ENCODE measurements around the gene RAPGEF2.
"Not testable (repeated sequence)": the region's sequence is repeated elsewhere in the genome, so short reads cannot be mapped to it uniquely, and the experiment has no call there.

The RAPGEF2 gene

DNA sequence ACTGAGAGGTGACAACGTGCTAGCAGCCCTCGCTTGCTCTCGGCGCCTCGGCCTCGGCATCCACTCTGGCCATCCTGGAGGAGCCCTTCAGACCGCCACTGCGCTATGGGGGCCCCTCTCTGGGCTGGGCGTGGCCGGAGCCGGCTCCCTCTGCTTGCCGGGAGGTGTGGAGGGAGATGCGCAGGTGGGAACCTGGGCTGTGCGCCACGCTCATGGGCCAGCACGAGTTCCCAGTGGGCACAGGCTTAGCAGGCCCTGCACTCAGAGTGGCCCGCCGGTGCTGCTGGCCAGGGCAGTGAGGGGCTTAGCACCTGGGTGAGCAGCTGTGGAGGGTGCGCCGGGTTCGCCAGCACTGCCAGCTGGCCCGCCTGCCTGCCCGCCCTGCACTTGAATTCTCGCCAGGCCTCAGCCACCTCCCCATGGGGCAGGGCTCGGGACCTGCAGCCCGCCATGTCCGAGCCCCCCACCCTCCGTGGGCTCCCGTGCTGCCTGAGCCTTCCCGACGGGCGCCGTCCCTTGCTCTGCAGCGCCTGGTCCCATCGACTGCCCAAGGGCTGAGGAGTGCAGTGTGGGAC is 148.0 kb downstream of the RAPGEF2 start:
- no peak for DNase-seq

DNA sequence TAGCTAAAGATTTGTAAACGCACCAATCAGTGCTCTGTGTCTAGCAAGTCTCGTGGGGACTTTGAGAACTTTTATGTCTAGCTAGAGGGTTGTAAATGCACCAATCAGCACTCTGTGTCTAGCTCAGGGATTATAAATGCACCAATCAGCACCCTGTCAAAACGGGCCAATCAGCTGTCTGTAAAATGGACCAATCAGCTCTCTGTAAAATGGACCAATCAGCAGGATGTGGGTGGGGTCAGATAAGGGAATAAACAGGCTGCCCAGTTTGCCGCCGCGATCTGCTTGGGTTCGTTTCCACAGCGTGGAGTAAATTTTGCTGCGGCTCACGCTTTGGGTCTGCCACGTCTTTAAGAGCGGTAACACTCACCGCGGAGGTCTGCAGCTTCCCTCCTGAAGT is 148.7 kb downstream of the RAPGEF2 start:
- not testable (repeated sequence) for DNase-seq

DNA sequence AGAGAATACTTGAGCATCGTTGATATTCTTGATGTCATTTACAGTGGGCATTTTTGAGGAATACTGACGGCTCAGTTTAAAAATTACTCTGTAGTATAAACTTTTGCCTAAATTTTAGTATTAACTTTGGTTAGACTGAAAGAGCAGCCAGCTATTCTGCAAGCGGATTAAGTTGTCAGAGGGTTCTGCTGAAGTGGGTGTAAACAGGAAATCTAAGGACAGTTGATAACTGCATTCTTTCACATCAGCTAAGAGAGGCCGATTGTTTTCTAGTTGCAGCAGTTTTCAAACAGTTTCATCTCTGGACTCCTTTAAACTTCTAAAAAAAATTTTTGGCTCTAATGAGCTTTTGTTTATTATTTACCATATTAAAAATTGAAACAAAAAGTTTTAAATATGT is 149.6 kb downstream of the RAPGEF2 start:
- DNase-seq = no peak

DNA sequence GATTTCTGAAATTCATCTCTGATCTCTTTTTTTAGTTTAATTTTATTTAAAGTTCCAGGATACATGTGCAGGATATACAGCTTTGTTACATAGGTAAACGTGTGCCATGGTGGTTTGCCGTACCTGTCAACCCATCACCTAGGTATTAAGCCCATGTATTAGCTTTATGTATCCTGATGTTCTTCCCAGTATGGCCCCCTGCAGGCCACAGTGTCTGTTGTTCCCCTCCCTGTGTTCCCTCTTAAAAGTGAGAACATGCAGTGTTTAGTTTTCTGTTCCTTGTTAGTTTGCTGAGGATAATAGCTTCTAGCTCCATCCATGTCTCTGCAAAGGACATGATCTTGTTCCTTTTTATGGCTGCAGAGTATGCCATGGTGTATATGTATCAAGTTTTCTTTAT is 153.2 kb downstream of the RAPGEF2 start:
- DNase-seq = no peak

DNA sequence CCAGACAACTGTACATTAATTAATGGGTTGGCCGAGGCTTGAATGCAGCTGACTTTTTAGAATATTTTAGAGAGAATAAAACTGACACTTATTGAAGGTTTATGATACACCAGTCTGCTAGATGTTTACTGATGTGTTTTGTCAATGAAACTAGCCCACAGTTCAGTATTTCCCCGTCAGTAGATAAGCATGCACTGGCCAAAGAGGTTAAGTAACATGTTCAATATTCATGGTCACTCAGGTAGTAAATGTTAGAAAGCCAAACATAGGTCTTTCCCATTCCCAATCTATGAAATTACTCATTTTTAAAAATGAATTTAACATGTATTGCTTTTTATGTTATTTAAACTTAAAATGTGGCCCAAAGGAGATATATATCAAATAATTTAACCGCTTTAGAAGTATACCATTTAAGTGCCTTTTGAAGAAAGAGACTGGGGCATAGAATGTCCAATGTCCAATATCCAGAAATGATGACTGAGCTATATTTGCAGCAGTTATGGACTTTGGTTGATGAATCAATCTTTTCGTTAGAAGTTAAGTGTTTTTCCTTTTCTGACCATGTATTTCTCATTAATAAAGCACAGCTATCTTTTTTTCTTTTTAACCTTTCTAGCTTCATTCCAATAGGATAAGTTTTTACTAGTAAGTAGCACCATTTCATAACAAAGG is 156.1 kb downstream of the RAPGEF2 start:
- DNase-seq = no peak

DNA sequence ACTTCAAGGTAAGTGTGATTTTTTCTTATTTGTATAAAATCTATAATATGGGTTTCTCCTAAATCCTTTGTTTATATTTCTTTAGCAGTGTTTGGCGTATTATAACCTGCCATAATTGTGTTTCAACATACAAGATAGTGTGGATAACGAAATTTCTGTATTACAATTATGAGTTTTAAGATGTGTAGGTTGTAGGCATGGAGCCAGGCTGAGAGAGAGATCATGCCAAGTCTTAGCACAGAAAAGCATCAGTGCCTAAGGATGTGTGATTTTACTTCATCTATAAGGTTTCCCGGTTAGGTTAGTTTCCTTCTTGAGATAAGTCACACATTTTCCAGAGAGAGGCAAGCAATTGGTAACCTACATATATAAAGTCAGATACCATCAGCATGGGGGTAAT is 161.2 kb downstream of the RAPGEF2 start:
- DNase-seq = no peak

DNA sequence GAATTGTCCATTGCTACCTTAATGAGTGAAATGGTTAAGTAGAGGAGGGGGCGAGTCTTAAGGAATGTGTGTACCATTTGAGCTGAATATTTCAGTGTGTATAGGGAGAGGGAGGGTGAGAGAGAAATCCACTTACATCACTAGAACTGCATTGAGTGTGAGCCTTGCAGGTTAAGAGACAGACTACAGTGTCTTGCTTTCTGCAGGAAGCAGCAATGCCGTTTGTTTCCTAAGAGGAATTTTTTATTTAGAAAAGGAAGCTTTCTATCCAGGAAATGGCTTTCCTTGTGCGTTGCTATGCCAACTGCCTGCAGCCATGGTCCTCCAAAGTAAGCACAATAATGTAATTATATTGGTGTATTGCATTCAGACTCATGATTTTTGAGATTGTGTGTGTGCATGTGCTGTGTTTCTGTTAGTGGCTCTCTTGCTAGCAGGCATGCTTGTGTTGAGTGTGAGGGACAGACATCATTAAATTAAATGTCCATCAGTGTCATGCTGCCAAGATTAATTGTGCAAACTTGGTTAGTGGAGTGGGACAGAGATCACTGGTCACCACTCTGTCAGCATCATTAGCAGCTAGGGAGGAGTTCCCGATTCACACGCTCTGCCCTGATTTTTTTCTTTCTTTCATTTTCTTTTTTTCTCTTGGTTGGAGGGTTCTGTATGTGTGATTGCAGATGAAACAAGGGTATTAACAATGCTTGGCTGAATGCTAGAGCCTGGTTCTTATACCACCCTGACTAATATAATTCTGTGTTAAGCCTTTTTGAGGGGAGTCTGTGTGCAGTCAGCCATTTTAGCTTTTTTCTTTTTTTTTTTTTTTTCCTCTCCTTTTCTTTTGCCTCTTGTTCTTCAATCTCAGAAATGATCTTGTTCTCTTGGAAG is 164.3 kb downstream of the RAPGEF2 start:
- no peak for DNase-seq

DNA sequence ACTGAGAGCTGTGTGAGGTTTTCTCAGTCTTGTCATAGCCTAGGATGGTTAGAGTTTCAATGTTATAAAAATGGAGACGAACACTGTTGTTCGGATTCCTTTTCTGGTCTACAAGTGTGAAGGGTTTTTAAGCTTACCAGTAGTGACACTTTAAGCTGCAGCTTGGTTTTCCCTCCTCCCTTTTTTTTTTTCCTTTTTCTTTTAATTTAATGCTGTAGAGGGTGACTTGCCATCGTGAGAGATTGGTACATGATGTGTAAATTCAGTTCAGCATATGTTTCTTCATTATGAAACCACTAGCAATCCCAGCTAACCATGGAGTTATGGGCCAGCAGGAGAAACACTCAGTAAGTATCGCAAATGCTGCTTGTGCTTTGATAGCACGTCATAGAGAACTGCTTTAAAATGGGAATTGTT is 165.0 kb downstream of the RAPGEF2 start:
- DNase-seq = no peak

DNA sequence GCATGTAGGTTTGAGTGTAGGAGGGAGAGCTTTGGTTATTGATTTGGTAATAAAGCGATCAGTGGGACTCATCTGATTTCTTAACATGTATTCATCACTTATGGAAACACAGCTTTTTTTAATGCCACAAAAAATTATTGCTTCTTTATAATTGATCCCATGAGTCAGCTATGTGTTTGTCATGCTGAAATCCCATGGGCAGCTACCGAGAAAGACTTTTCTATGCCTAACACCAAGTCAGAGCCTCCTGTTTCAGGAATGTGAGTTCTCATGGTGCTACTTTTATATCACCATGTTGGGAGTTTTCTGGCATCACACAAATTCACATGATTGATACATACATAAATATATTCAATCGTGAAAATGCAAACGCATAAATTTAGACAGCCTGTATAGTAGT is 165.7 kb downstream of the RAPGEF2 start:
- no peak for DNase-seq

DNA sequence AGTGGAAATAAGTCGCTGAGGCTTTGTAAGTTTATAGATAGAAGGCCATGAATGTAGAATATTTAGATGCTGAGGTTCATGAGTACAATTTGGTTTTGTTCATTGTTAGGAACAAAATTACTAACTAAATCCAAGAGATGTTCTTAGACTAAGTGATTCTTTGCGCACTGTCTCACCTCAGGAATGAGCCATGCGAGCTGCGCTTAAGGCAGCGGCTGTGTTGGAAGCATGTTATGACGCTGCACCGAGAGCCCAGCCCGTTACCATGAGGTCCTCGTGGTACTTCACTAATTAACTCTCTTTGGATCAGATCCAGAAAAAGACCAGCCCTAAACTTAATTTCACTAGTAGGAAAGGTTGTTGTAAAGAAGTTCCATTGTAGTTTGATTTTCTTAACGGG is 166.2 kb downstream of the RAPGEF2 start:
- no peak for DNase-seq

DNA sequence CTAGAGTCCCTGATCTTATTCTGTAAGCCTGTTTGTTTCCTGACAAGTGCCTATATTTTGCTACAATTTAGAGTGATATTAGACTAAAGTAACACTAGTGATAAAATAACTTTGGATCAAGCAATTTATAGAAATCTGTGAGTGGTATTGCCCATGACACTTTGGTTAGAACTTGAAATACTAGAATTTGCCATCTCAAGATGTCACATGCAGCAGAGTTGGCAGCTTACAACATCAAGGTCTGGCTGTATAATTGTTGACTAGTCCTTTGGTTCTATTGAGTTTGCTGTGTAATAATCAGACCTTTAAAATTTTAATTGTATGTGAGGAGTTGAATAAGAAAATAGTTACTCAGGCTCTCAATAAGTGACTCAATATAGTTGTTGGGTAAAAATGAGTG is 167.1 kb downstream of the RAPGEF2 start:
- no peak for DNase-seq

DNA sequence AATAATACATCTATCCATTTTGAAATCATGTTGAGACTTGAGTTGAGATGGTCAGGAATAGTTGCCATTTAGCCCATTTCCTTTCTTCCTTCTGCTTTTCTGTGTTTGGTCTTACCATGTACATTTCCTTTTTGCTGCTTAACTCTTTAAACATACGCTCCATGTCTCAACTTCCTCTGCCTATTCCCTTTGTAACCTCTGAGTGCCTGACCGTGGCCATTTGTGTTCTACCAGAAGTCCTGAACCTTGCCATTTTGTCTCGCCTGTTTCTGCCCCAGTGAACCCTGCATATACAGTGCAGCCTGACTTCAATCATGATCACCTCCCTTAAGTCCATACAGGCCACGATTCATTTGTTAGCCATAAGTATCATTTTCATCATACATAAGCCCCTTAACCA is 169.0 kb downstream of the RAPGEF2 start:
- no peak for DNase-seq

DNA sequence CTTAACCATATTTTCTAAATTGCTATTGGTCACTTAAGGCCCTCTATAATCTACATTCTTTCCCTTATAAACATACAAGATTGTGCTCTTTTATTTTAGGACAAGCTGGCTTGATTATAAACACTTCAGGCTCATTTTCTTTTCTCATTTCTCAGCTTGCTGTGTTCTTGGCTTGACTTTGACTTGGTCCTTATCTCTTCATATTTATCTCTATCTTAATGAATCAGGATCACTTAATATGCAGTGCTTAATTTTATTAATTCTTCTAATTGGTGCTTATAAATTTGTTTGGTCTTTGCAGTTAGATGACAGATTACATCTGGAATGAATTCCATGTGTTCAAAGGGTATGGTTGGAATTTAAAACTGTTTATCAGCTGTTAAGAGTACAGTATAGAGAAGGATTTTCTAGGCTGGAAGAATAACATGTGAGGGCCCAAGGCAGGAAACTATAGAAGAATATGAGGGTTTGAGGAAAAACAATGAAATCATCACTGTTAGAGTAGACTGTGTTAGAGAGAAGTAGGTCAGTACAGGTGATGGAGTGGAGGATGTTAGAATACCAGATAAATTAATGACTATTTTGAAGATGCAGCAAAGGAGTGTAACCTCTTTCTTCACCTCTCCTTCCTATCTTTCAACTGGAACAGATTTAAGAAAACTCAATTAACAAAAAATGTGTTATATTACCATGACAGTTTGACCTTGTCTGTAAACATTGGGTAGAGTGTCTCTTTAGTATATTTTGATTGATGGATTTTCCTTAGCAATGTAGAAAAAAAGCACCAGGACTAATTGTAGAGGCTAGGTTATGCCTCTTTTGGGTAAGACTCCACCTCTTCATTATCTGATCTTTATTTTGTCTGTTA is 169.6 kb downstream of the RAPGEF2 start:
- DNase-seq = no peak

DNA sequence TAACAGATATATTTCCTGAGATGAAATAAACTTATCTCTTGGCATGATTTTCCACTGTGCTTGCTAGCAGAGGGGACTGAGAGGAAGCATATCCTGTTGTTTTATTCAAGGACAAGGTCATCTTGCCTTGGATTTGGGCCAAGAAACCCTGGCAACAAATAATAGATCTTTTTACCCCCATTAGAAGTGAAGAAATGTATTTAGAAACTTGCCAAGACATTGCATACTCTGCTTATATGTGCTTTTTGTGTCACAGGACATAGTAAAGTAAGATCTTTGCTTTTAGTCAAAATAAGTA is 170.2 kb downstream of the RAPGEF2 start:
- DNase-seq = no peak

DNA sequence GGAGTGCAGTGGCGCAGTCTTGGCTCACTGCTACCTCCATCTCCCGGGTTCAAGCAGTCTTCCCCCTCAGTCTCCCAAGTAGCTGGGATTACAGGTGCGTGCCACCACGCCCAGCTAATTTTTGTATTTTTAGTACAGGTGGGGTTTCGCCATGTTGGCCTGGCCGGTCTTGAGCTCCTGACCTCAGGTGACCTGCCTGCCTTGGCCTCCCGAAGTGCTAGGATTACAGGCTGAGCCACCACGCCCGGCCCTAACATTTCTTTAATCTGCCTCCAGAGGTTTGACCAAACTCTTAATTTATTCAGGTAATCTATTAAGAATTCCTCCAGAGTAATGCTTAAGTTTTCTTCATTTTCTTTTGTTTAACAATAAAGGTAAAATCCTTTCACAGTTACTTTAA is 171.0 kb downstream of the RAPGEF2 start:
- no peak for DNase-seq

DNA sequence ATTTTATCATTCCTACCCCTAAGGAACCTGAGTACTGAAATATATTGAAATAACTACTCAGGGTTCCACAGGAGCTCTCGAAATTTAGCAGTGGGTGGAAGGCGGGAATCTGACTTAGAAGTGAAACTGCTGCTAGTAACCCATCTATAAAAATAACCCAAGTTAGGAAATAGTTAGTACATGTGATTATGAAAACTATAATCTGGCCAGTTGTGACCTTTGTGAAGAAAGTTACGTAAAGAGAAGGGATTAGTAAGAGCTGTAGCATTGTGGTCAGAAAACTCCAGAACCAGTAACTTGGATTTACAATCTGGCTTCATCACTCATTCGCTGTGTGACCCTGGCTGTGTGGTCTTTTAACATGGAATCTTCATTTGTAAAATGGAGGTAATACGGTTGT is 175.5 kb downstream of the RAPGEF2 start:
- DNase-seq = no peak

DNA sequence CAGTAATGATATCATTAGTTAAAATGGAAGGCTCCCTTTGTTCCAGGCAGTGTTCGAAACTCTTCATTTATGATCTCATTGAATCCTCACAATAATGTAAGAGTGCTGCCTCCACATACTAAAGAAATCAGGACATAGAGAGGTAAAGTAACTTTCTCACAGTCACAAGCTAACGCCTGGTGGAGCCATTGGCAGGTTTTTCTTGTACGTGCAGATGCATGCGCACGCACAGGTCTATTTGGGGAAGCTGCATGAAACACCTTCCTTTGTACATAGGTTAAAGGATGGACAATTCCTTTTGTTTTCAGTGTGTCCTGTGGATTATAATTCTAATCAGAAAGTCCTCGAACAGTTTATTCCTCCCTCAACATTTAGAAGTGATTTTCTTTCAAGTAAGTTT is 176.2 kb downstream of the RAPGEF2 start:
- no peak for DNase-seq

DNA sequence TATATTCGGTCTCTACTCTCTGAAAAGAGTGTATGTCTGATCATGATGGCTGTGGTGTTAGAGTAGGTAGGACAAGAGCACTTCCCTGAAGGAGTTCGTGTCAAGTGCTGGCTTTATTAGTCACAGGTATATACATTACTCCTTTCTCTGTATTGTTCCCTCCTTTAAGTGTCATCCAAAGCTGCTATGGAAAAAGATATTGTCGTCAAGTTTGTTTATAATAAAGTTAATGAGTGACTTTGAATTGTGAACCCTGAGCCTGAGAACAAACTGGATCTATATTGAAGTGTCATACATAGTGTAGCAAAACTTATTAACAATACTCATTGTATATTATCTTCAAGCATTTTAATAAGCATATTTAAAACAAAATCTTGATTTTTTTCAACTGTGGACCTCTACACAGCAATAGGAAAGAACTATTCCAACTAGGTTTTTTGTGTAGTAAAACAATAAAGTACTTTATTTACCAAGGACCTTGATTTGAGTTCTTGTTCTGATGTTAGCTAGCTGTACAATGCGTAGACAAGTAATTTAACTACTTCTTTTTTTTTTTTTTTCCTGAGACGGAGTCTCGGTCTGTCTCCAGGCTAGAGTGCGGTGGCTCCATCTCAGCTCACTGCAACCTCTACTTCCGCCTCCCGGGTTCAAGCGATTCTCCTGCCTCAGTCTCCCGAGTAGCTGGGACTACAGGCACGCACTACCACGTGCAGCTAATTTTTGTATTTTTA is 177.7 kb downstream of the RAPGEF2 start:
- no peak for DNase-seq

DNA sequence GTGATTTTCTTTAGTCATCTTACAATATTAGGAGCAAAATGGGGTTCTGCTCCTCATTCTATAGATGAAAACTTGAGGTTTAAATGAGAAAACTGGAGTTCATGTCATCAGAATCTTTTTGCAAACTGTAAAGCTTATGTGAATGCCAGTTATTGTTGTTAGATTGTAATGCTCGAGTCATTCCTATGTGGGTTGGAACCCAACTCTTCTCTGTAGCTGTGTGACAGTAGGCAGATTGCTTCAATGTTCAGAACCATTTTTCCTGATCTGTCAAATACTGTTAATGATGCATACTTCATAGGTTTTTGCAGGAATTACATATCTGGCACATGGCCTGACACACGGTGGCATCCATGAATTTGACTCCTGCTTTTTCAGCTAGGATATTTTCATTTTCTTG is 178.9 kb downstream of the RAPGEF2 start:
- no peak for DNase-seq

DNA sequence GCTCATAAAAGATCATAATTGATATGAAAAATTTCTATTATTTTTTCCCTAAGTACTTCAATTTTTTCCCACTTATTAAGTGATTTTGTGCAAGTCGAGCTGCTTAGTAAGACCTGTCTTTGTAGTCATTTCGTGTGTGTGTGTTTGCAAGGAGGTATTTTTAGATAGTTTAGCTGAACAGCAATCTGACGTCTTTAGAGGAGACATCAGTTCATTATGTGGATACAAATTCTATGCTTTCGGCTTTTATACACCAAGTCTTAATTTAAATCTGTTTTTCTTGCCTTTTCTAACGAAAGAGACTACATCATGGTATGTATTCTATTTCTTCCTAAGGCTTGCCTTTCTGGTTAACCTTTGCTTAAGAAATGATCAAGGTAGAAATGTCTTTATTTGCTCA is 179.4 kb downstream of the RAPGEF2 start:
- no peak for DNase-seq

DNA sequence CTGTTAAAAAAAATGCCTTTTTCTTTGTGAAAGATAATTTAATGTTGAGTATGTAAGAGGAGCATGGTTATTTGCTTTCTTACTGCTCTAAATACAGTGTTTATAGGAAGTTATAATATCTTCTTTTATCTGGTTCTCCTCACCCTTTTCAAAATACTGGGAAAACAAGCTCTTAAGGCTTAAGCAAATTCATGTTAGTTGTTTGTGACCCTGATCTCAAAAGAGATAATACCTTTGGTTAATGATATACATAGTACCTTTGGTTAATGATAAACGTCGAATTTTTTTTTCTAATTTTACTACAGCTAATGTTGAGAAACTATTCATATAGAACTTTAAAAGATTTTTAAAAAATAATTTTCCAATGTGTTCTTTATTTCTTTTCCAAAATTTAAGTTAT is 180.1 kb downstream of the RAPGEF2 start:
- DNase-seq = no peak

DNA sequence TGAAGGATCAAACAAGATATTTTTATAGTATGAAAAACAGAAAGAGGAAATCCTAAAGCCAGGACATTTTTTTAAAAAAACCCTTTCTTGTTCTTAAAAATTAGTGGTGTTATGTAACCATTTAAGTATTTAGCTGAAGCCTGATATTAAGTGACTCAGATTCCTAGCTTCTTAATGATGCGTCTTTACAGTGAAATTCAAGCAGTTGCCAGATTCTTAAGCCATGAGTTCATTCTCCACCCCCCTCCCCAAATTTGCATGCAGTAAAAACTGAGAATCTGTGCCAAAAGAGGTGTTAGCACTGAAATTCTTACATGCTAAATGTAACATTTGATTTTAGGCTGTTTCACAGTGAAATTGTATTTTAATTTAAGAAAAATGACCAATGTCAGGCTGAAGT is 180.8 kb downstream of the RAPGEF2 start:
- DNase-seq = no peak

DNA sequence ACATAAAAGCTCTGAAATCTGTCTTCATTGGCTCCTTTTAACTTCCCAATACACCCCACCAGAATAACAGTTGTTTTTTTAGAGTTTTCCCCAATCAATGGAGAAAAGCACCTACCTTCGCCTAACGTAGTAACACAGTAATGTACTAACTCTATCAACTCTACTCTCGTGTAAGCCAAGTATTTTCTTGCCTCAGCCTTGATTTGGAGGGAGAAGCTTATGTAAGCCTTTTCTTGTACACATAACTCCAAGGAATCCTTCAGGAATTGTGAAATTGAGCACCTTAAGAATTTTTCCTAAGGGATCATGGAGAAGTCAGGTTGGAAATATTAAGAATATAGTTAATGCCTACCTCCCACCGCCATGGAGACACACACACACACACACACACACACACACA is 181.2 kb downstream of the RAPGEF2 start:
- no peak for DNase-seq

Measured in activated CD4-positive, alpha-beta T cell treated with anti-CD3 and anti-CD28 coated beads for 48 hours (primary cell).